Stimulated activated CD4-positive, alpha-beta T cell treated with anti-CD3 and anti-CD28 coated beads, Interleukin-2, amount 100 ng/mL, for 24 hours (primary cell): ENCODE data around the gene UPB1.
"Not testable (repeated sequence)": the region's sequence is repeated elsewhere in the genome, so short reads cannot be mapped to it uniquely, and the experiment has no call there.

Source experiments
- DNase-seq, 2 donors: peaks; one replicate each; pipeline ENCODE4 v3.0.0-alpha.2; 2020

Gene UPB1

GRCh38 chr22:24540470-24540869 is 45.3 kb downstream of the UPB1 start:
- DNase-seq: no peak

DNA sequence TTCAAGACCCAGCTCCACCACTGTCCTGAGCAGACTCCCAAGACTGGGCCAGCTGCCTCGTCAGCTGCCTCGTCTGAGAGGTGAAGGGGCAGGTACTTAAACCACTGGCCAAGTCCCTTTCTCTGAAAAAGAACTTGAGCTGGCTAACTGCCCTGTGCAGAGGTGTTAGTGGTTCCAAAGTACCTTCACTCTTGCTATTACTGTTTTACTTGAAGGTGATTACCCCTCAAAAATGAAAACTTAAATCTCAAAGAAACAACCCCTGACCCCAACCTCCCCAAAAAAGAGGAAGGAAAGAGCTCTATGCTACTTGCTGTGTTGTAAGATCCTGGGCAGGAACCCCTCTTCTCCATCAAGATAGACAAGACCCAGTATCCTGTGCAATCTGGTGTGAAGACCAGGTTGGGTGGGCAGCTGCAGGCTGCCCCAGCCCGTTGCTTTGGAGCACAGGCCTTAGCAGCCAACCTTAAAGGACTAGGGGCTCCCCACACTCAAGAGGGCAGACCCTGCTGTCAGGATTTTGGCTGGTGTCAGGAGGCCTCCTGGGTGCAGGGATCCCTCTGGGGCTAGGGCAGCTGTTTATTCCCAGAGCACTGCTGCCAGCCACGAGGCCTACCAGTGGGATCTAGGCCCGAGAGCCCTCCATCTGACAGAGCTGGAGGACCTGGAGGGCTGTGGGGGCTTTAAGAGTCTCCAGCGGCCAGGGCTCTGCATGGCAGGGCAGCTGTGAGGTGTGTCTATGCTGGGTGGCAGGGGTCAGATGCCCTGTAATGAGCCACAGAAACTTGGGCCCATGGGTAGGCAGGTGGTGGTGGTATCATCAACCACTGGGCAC is 46.8 kb downstream of the UPB1 start:
- no peak for DNase-seq

DNA sequence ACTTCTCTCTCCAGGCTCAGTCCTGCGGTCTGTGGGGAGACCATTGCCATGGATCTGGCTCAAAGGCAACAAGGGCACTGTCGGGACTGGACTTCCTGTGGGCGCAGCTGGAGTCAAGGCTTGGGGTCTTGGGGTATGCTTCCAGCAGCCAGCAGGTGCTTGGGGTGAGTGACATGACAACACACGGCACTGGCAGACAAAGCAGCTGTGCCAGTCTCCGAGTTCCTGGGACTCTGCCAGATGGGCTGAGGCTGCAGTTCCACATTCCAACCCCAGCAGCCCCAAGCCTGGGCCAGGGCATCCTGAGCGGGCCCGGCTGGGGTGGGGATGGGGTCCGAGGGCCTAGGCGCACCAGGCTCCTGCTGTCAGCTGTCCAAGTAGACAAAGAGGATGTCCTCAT is 47.5 kb downstream of the UPB1 start:
- no peak for DNase-seq

GRCh38 chr22:24543185-24543601 is 48.1 kb downstream of the UPB1 start:
- no peak for DNase-seq

- DNase-seq: no peak
Measured at GRCh38 chr22:24543679-24544243, 48.6 kb downstream of the UPB1 start.

DNA sequence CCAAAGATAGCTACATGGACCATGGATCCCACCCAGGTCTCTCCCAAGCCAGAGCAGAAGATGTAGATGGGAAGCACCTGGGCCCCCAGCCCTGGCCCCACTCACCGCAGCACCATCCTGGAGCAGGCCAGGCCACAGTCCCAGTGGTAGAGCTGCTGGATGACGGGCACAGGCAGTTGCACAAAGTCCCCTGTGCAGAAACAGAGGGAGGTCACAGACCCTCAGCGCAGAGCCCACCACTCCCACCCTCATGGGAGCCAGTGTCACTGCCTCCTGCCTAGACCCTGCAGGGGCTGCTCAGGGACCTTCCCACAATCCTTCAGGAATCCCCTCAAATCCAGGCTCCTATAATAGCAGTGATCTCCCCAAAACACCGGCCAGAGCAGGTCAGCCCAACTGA is 53.7 kb downstream of the UPB1 start:
- no peak for DNase-seq

GRCh38 chr22:24550028-24550901 is 55.1 kb downstream of the UPB1 start:
- no peak for DNase-seq

DNA sequence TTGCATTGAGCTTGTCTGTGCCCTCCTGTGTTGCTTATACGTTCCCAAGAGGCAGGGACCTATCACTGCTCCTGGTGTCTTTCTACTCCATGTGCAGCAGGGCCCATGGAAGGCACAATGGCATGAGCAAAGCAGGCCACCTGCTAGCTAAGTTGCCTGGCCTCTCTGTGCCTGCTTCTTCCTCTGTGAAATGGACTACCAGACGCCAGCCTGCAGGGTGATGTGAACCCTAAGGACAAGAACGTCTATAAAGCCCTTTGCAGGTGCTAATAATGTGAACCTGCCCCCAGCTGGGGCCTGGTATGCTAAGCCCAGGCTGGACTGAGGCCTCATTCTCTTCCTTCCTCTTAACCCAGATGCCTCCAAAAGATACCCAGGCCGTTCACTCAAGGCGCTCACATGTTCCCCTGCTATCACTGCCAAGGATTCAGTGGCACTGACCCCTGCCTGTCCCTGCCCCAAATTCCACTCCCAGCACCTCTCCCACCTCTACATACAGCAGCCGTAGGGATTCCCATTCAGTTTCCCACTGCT is 55.8 kb downstream of the UPB1 start:
- no peak for DNase-seq

- DNase-seq: not testable (repeated sequence)
Measured at GRCh38 chr22:24552503-24553286, 57.6 kb downstream of the UPB1 start.

DNA sequence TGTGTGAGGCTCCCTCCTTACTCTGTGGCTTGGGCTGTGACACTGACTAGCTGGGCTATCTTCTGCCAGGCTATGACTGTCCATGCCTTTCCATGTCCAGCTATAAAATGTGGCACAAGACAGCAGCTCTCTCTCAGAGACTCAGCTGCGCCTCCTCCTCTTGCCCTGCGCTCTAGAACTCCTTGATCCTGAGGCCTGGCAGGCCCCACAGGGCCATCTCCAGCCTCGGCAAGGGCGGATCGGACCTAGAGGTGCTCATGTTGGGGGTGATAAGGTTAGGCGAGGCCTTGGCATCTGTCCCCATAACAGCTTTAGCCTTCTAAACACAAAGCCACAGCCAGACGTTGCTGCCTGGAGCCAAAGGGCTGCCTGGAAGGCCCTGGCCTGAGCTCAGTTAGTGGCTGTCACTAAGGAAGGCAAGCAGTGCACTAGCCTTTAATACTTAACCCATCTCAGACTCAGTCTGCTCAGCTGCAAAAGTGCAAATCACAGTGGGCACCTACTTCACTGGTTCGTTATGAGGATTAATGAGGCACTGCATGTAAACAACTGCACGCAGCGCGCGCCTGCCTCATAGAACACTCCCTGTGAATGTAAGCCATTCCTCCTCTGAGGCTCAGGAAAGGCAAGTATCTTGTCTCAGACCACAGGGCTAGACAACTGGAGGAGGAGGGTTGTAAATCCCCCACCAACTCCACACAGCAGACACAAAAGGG is 58.6 kb downstream of the UPB1 start:
- DNase-seq: no peak

- peak; percentile 35 to 37 for DNase-seq
Measured at GRCh38 chr22:24554313-24555164, 59.4 kb downstream of the UPB1 start, which contains the start of gene GUCD1. GUCD1 (minus strand) TSS chr22:24555138; CDS start chr22:24554991, 147 bp downstream.

DNA sequence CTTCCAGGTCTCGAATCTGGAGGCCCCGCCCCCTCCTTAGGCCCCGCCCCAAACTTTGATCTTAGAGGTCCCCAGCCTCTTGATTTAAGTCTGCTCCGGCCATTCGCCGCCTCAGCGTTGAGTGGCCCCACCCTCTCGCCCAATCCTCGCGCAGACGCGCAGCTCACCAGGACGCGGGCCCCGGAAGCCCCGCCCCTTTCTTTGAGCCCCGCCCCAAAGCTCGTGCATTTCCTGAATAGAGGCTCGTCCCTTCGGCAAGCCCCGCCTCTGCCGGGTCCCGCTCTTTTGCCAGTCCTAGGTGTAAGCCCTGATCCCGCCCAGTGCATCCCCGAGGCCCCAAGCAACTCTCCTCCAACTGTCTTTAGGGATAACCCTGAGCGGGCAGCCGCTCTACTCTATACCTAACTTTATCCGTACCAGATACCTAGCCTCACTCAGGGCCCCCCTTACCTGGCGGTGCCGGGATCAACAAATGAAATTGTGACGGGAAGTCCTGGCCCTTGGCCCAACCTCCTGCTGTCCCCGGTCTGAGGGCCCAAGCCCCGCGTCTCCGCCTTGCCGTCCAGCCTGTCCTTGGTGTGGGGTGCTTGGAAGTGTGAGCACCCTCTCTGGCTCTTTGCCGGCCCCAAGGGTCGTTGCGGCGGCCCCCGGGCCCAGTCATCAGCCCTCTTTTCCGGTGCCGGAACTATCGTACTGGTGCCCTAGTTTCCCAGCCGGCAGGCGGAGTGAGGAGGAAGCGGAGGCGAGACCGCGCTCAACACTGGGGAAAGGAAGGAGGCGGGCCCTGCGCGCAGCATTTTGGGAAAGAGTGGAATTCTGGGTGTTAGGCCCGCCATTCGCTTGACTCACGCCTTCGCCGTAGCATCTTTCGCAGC is 60.3 kb downstream of the UPB1 start, which contains the start of gene SNRPD3:
Gene SNRPD3 (plus strand): TSS at position 835 of the 875 bp plus-strand sequence. CDS start 1,676 bp downstream, outside the sequence.
- peak; percentile 100 for DNase-seq

- no peak for DNase-seq
Measured at GRCh38 chr22:24559471-24559870, 64.3 kb downstream of the UPB1 start.

- no peak for DNase-seq
Measured at GRCh38 chr22:24563246-24563645, 68.1 kb downstream of the UPB1 start.

DNA sequence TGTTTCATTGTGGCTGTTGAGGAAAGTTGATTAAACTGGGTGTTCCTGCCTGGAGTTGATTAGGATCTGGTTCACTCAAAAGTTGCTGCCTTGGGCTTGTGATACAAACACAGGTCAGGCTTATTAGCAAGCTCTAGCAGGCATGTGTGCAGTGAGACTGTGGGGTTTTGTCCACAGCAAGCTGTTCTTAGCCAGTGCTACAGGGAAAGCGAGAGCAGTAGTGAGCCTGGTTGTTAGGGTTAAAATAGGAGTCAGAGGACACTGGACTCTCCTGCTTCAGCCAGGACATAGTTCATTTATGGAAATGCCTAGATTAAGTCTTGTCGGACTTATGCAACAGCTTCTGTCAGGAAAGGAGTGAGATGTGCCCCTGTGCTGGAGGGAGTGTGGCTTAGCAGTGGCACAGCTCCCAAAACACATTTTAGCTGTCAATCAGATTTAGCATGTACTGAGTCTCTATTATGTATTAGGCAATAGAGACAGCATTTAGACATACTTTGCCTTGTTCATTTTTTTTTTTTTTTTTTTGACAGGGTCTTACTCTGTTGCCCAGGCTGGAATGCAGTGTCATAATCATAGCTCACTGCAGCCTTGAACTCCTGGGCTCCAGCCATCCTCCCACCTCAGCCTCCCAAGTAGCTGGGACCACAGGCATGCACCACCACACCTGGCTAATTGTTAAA is 69.4 kb downstream of the UPB1 start:
- DNase-seq: no peak

GRCh38 chr22:24565077-24565476 is 69.9 kb downstream of the UPB1 start:
- no peak for DNase-seq

DNA sequence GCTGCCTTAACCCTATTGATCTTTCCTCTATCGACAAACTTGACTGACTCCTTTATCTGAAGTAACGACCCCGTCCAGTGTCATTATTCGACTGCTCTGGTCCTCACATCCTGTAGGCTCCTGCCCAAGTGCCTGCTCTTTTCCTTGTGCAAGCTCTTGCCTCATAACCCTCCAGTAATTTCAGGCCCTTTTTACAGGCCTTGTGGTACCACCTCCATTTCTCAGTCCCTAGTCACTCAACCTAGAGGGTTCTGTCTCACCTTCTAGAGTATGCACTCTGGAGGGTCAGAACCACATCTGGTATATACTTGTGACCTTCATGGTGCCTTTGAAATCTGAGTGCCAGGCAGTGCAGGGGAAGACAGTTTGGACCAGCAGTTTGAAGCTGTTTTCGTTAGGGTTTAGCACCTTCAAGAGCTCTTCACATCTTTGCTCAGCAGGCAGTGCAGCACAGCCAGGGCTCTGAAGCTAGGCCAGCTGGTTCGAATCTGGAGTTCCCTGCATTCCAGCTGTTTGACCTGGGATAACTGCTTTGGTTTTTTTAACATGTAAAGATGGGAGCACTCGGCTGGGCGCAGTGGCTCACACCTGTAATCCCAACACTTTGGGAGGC is 71.9 kb downstream of the UPB1 start:
- no peak for DNase-seq

DNA sequence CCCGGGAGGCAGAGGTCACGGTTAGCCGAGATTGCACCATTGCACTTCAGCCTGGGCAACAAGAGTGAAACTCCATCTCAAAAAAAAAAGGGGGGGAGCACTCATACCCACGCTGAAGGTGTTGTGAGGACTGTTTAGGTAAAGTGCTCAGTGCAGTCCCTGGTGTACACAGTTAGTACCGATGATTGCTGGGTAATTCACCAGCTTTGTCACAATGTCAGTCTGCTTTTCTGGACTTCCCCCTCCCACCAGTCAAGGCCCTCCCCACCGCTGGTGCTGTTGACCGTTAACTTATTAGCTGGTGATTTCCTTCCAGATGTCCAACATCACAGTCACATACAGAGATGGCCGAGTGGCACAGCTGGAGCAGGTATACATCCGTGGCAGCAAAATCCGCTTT is 72.5 kb downstream of the UPB1 start:
- no peak for DNase-seq
